LNCaP clone FGC (cell line): Measurements from ENCODE around the gene AMOT.

Experiments used
- DNase-seq: peaks from one replicate; pipeline ENCODE4 v3.0.0-alpha.2; 2011; ENCODE audit warnings: low read depth
- H3K4me3 ChIP-seq: 2 replicates; pipeline ENCODE4 v1.5.1; 2011; ENCODE audit warnings: mild to moderate bottlenecking, low read depth, low read length, control low read depth
- TF ChIP-seq, protein P1 (sequence below): IDR thresholded peaks from 2 replicates; pipeline ENCODE4 v1.5.1; 2012; ENCODE audit warnings: mild to moderate bottlenecking; ENCODE audit not compliant: control insufficient read depth, insufficient read depth; ENCODE audit errors: extremely low read depth

The AMOT gene

DNA sequence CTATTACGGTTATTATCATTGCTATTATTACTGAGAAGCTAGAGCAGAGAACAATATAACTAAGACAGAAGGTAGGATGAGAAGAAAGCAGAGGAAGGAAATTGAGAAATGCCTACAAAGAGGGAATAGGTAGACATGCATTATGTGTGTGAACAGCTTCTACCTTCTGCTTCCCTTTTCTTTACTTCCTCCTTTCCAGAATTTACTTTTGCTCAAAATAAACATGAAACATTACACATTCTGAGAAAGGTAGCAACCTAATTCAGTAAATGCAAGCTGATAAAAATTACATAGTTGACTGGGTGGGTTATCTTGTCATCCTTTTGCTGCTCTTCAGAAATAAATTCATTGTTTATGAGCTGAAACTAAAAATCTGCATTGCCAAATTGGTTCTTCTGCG lies 54.6 kb downstream of the AMOT start:
- no peak for DNase-seq
- TF ChIP-seq, protein P1, sequence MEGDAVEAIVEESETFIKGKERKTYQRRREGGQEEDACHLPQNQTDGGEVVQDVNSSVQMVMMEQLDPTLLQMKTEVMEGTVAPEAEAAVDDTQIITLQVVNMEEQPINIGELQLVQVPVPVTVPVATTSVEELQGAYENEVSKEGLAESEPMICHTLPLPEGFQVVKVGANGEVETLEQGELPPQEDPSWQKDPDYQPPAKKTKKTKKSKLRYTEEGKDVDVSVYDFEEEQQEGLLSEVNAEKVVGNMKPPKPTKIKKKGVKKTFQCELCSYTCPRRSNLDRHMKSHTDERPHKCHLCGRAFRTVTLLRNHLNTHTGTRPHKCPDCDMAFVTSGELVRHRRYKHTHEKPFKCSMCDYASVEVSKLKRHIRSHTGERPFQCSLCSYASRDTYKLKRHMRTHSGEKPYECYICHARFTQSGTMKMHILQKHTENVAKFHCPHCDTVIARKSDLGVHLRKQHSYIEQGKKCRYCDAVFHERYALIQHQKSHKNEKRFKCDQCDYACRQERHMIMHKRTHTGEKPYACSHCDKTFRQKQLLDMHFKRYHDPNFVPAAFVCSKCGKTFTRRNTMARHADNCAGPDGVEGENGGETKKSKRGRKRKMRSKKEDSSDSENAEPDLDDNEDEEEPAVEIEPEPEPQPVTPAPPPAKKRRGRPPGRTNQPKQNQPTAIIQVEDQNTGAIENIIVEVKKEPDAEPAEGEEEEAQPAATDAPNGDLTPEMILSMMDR = no peak
- H3K4me3 ChIP-seq = no peak overlapping the region

DNA sequence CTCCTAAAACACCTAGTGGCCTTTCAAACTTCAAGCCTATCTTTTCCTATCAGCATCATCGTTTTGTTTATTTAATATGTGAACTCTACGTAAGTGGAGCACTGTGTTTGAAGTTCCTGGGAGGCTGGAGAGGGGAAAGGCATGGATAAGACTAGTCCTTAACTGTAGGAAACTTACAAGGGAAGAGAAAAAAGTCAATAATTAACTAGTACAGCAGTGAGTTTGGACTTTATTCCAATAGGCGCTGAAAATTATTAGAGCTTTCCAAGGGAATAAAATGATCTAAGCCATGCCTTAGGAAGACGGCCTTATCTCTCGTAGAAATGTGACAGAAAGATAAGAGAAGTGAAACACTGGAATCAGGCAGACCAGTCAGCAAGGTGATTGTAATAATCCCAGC lies 55.3 kb downstream of the AMOT start:
- TF ChIP-seq, protein P1 = no peak
- no peak overlapping the region for H3K4me3 ChIP-seq
- no peak for DNase-seq

GRCh38 chrX:112784692-112785091 lies 55.9 kb downstream of the AMOT start:
- no peak for DNase-seq
- no peak overlapping the region for H3K4me3 ChIP-seq
- TF ChIP-seq, protein P1 = no peak

GRCh38 chrX:112779139-112779538 lies 61.5 kb downstream of the AMOT start:
- no peak overlapping the region for H3K4me3 ChIP-seq
- TF ChIP-seq, protein P1 = no peak
- no peak for DNase-seq

GRCh38 chrX:112774651-112775293 lies 65.9 kb downstream of the AMOT start:
- TF ChIP-seq, protein P1 = no peak
- H3K4me3 ChIP-seq = no peak overlapping the region
- no peak for DNase-seq

DNA sequence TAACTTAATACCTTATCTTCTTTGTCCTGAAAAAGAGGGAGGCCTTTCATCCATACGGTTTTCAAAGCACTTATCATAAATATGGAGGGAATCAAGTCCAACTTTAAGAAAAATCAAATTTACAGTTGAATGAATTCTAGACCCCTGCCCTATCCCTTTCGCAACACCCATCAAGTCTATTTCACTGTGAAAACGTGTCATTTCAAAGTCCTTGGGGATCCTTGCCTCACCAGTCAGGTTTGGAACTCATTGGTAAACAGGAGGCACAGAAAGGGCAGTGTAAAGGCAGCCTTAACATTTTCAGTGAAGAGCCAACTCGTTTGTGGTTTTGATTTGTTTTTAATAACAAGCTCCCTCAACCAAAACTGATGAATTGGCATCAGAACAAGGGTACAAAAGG lies 66.5 kb downstream of the AMOT start:
- no peak overlapping the region for H3K4me3 ChIP-seq
- TF ChIP-seq, protein P1 = no peak
- DNase-seq = no peak

- no peak for DNase-seq
Measured at GRCh38 chrX:112769034-112769433, 71.6 kb downstream of the AMOT start.

More at GRCh38 chrX:112769034-112769433, 71.6 kb downstream of the AMOT start:
- TF ChIP-seq, protein P1 = no peak
- no peak overlapping the region for H3K4me3 ChIP-seq
